Activated T-cell treated with anti-CD3 and anti-CD28 coated beads, Interleukin-2, amount 50 U/mL, for 48 hours (primary cell): ENCODE measurements around the gene ZFC3H1.
A peak's percentile ranks its signal among the peaks of the same experiment; 100 is the strongest.
"Not testable (repeated sequence)": the region's sequence is repeated elsewhere in the genome, so short reads cannot be mapped to it uniquely, and the experiment has no call there.

Source experiments
- DNase-seq, 2 experiments: peaks; one replicate each; pipeline ENCODE4 v3.0.0-alpha.2; 2020

The ZFC3H1 gene, protein sequence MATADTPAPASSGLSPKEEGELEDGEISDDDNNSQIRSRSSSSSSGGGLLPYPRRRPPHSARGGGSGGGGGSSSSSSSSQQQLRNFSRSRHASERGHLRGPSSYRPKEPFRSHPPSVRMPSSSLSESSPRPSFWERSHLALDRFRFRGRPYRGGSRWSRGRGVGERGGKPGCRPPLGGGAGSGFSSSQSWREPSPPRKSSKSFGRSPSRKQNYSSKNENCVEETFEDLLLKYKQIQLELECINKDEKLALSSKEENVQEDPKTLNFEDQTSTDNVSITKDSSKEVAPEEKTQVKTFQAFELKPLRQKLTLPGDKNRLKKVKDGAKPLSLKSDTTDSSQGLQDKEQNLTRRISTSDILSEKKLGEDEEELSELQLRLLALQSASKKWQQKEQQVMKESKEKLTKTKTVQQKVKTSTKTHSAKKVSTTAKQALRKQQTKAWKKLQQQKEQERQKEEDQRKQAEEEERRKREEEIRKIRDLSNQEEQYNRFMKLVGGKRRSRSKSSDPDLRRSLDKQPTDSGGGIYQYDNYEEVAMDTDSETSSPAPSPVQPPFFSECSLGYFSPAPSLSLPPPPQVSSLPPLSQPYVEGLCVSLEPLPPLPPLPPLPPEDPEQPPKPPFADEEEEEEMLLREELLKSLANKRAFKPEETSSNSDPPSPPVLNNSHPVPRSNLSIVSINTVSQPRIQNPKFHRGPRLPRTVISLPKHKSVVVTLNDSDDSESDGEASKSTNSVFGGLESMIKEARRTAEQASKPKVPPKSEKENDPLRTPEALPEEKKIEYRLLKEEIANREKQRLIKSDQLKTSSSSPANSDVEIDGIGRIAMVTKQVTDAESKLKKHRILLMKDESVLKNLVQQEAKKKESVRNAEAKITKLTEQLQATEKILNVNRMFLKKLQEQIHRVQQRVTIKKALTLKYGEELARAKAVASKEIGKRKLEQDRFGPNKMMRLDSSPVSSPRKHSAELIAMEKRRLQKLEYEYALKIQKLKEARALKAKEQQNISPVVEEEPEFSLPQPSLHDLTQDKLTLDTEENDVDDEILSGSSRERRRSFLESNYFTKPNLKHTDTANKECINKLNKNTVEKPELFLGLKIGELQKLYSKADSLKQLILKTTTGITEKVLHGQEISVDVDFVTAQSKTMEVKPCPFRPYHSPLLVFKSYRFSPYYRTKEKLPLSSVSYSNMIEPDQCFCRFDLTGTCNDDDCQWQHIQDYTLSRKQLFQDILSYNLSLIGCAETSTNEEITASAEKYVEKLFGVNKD (N-terminal part only)

DNA sequence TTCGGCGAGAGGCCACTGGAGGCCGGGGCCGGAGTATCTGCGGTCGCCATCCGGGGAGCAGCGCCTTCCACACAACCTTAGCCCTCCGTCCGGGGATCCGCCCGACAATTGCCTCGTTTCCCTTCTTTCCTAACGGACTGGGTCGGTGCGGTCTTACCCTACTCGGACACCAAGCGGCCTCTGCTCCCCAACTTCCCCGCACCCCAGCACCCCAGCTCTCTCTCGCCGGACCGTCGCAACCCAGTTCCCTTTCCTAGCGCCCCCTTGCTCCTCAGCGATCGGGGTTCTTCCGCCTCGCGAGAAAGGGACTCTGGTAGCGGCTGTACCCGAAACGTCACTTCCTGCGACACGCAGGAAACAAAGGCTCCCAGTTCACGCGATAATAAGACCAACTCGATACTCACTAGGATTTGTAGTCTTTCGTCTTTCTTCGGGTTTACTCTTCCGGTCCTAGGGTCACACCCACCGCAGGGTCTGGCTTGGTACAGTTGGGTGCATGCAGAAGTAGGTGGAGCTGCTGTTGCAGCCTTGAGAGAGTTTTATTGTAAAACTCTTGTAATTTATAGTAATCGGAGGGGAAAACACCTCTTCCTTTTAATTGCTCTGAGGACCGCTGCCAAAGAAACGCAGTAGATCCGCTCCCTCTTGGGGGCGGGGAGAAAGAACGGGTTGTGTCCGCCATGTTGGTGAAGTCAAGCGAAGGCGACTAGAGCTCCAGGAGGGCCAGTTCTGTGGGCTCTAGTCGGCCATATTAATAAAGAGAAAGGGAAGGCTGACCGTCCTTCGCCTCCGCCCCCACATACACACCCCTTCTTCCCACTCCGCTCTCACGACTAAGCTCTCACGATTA is at the start of gene ZFC3H1, which contains the start of gene THAP2:
ZFC3H1 (minus strand) TSS at position 288 of the 850 bp plus-strand sequence; CDS start at position 50, 238 bp downstream.
THAP2 (plus strand) TSS at position 741 of the 850 bp plus-strand sequence. CDS start 209 bp downstream, outside the sequence.
- peak; percentile 87 to 88 for DNase-seq

GRCh38 chr12:71710276-71711125 is 46.9 kb upstream of the ZFC3H1 start:
- DNase-seq = no peak

DNA sequence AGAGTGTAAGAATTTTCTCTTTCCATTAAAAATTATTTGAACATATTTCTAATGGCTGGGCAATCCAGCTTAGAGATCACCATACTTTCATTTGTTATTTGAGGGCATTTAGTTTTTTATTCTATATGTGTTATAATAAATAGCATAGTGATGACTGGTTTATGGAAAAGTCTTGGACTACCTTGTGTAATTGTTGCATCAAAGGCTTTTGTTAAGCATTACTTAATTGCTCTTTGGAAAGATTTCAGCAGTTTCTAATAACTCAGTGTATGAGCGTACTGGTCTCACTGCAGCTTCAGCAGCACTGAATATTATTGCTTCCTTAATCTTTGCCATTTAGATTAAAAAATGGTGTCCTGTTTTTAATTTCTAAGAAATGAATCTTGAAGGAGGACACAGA is 45.0 kb upstream of the ZFC3H1 start:
- no peak for DNase-seq

DNA sequence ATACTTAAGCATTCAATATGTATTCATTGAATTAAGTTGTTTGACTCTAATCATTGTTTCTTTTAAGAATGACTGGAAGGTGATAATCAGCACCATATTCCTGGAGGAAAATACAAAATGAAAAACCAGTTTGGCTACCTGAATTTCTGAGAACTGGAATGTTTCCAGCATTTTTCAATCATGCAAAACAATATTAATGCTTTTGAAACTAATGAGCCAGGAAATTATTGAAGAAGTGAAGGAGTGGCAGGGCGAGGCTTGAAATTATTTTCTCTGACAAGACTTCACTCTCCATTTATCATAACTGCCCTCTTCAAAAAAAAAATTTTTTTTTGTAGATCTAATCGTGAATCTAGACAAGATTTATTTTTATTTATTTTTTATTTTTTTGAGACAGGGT is 41.3 kb upstream of the ZFC3H1 start:
- no peak for DNase-seq

DNA sequence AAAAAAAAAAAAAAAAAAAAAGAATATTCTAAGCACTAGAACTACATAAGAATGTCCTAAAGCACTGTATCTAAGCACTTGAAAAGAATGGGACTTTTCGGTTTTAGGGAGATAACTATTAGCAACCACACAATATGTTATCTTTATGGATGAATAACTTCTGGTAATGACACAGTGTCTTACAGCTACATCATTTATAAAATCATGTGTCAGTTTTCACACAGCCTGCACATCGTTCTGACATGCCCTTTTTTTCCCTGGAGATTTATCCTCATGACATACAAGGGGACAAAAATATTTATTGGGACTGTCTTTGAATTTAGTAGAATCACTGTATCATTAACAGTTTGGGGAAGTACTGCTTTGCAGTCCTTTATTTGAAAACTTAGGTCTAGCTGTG is 39.6 kb upstream of the ZFC3H1 start:
- DNase-seq = no peak

DNA sequence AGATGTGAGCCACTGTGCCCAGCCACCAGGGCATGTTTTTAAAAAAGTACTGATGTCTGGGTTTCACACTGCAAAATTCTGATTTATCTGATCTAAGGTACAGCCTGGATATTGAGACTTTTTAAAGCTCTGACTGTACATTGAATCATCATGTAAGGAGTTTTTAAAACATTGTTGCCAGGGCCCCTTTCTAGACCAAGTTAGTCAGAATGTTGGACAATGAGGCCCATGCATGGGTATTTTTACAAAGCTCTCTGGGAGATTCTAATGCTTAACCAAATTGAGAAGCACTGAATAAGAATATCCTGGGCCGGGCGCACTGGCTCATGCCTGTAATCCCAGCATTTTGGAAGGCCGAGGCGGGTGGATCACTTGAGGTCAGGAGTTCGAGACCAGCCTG is 38.9 kb upstream of the ZFC3H1 start:
- DNase-seq = no peak

GRCh38 chr12:71702181-71702580 is 38.5 kb upstream of the ZFC3H1 start:
- not testable (repeated sequence) for DNase-seq

GRCh38 chr12:71695782-71696181 is 32.1 kb upstream of the ZFC3H1 start:
- no peak for DNase-seq

- no peak for DNase-seq
Measured at GRCh38 chr12:71694099-71694820, 30.6 kb upstream of the ZFC3H1 start.

- DNase-seq = not testable (repeated sequence)
Measured at GRCh38 chr12:71693651-71694050, 30.0 kb upstream of the ZFC3H1 start.

- DNase-seq = no peak
Measured at GRCh38 chr12:71693126-71693525, 29.5 kb upstream of the ZFC3H1 start.

GRCh38 chr12:71691504-71692129 is 28.0 kb upstream of the ZFC3H1 start:
- DNase-seq = no peak

DNA sequence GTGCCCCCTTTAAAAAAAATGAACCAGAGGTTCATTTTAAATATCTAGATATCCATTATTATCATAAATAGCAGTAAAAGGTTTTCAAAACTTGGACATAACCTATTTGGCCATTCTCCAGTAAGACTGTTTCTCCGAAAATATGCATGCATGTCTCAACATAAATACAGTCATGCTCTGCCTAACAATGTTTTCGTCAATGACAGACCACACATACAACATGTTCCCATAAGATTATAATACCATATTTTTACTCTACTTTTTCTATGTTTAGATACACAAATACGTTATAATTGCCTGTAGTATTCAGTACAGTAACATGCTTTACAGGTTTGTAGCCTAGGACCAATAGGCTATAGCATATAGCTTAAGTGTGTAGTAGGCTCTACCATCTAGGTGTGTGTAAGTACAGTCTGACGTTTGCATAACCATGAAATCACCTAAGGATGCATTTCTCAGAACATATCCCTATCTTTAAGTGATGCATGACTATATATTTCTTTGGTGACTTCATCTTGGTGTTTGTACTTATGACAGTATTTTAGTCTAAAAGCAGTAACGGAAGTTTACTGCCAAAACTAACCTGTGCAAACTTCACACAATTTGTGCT is 25.4 kb upstream of the ZFC3H1 start:
- DNase-seq = no peak

GRCh38 chr12:71687172-71687571 is 23.5 kb upstream of the ZFC3H1 start:
- DNase-seq = not testable (repeated sequence)

GRCh38 chr12:71686658-71687025 is 23.0 kb upstream of the ZFC3H1 start:
- DNase-seq = no peak

- peak; percentile 87 to 90 for DNase-seq
Measured at GRCh38 chr12:71685914-71686657, 22.4 kb upstream of the ZFC3H1 start, which contains the start of gene TMEM19. Gene TMEM19 (plus strand): TSS chr12:71686082. CDS start chr12:71686681, 599 bp downstream.

DNA sequence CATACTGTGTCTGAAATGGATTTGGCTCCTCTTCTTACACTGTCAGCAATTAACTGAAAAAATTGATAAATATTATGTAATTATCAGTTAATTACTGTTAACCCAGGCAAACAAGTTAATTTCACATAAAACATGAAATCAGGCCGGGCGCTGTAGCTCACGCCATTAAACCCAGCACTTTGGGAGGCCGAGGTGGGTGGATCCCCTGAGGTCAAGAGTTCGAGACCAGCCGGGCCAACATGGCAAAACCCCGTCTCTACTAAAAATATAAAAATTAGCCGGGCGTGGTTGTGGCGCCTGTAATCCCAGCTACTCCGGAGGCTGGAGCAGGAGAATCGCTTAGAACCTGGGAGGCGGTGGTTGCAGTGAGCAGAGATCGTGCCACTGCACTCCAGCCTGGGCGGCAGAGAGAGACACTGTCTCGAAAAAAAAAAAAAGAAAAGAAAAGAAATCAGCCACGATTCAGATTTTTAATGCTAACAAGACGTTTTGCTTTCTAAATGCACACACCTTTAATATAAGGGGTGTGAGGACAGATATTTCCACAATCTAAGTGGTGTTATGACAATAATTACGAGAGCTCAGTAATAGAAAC is 21.8 kb upstream of the ZFC3H1 start:
- no peak for DNase-seq

DNA sequence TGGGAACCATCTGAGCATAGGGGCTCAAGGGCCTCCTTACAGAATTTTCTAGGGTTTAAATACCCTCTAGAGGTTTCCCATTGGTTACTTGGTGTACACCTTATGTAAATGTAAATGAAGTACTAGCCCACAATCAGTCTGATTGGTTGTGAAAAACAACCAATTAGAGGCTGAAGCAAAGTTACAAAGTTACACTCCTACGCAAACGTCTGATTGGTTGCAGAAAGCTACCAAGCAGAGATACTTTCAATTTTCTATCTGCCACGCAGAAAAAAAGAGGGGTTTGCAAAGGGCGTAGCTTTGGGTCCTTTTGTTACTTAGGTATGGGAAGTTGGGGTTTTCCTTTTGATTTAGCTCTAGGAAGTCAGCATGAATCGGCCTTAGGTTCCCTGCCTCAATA is 20.4 kb upstream of the ZFC3H1 start:
- DNase-seq = no peak
